GM19372 (cell line): ENCODE measurements around the gene SPINK7.
"Not testable (repeated sequence)": the region's sequence is repeated elsewhere in the genome, so short reads cannot be mapped to it uniquely, and the experiment has no call there.

Source experiments
- ATAC-seq: cut with Tn5 transposase; IDR thresholded peaks from one replicate; pipeline ENCODE4 v1.9.1; 2021; ENCODE audit warnings: mild to moderate bottlenecking, low read depth, moderate library complexity; ENCODE audit not compliant: unreplicated experiment

SPINK7 gene

GRCh38 chr5:148312153-148312552 lies at the start of gene SPINK7:
Gene SPINK7, plus strand, starts transcription at chr5:148312423. Its CDS starts 61 bp downstream, at chr5:148312484.
- ATAC-seq: no peak

- ATAC-seq: no peak
These were observed 44.3 kb upstream of the SPINK7 start for GRCh38 chr5:148267962-148268361.

- ATAC-seq: no peak
These were observed 43.7 kb upstream of the SPINK7 start, which contains the start of gene SPINK13 for GRCh38 chr5:148268566-148268965. Gene SPINK13, plus strand, starts transcription at chr5:148268794. Its CDS starts 1,279 bp downstream, at chr5:148270073.

GRCh38 chr5:148275129-148275528 lies 37.1 kb upstream of the SPINK7 start:
- not testable (repeated sequence) for ATAC-seq

GRCh38 chr5:148280893-148281292 lies 31.3 kb upstream of the SPINK7 start:
- ATAC-seq: not testable (repeated sequence)

- not testable (repeated sequence) for ATAC-seq
These were observed 30.9 kb upstream of the SPINK7 start for GRCh38 chr5:148281336-148281735.

- no peak for ATAC-seq
These were observed 21.7 kb upstream of the SPINK7 start for GRCh38 chr5:148290271-148291195.

GRCh38 chr5:148297731-148298130 lies 14.5 kb upstream of the SPINK7 start:
- ATAC-seq: no peak

GRCh38 chr5:148306446-148306845 lies 5.8 kb upstream of the SPINK7 start:
- no peak for ATAC-seq

- ATAC-seq: no peak
These were observed 3.2 kb upstream of the SPINK7 start for GRCh38 chr5:148309019-148309418.

GRCh38 chr5:148309746-148310145 lies 2.5 kb upstream of the SPINK7 start:
- no peak for ATAC-seq

GRCh38 chr5:148311484-148311883 lies 739 bp upstream of the SPINK7 start:
- no peak for ATAC-seq

GRCh38 chr5:148314187-148314586 lies 2.0 kb downstream of the SPINK7 start:
- ATAC-seq: no peak

GRCh38 chr5:148314731-148315130 lies 2.5 kb downstream of the SPINK7 start:
- no peak for ATAC-seq

- ATAC-seq: not testable (repeated sequence)
These were observed 8.1 kb downstream of the SPINK7 start for GRCh38 chr5:148320011-148320963.

GRCh38 chr5:148333262-148333849 lies 21.1 kb downstream of the SPINK7 start:
- no peak for ATAC-seq

GRCh38 chr5:148335259-148335658 lies 23.0 kb downstream of the SPINK7 start, which contains the start of gene SPINK9:
Gene SPINK9, plus strand, starts transcription at chr5:148335559. Its CDS starts 55 bp downstream, at chr5:148335614.
- ATAC-seq: no peak

- ATAC-seq: no peak
These were observed 24.6 kb downstream of the SPINK7 start for GRCh38 chr5:148336704-148337435.

GRCh38 chr5:148342371-148343045 lies 30.3 kb downstream of the SPINK7 start:
- no peak for ATAC-seq
